ENCODE results near the gene S1PR2.

S1PR2 gene

GRCh38 chr19:10266706-10267105, 35.6 kb upstream of the S1PR2 start:
- DNase-seq = no peak
- H2AK5ac ChIP-seq (ENCODE audit: low read length) = no peak overlapping the region
- H3K56ac ChIP-seq (ENCODE audit: low read length) = no peak overlapping the region
- H3K4me2 ChIP-seq (ENCODE audit: low read length) = no peak overlapping the region
- no peak overlapping the region for H3K23ac ChIP-seq (ENCODE audit: low read length)
- no peaks in the 10 kb centered on the region for H3K4me1 ChIP-seq (ENCODE audit: control insufficient read depth, low read depth, low read length)
- no peak overlapping the region for H2BK5ac ChIP-seq (ENCODE audit: low read length)
- H3K79me1 ChIP-seq (ENCODE audit: low read length) = no peaks in the 10 kb centered on the region
- H2BK15ac ChIP-seq (replicated peaks; ENCODE audit: low read depth) = no peak overlapping the region
- H3K4ac ChIP-seq (ENCODE audit: low read depth, low read length) = no peak overlapping the region
- no peak overlapping the region for H2BK120ac ChIP-seq (ENCODE audit: low read depth, low read length)
- no peaks in the 10 kb centered on the region for H3K36me3 ChIP-seq (ENCODE audit: control insufficient read depth, insufficient read depth, low read length)
- H3K9ac ChIP-seq (ENCODE audit: low read length) = no peak overlapping the region
- no peak overlapping the region for H3K27ac ChIP-seq (ENCODE audit: low read depth, low read length)
- no peak overlapping the region for H3K4me3 ChIP-seq (ENCODE audit: low read length)
- no CpG with 5 or more reads among the region's 7 CpGs for WGBS (ENCODE audit: extremely low coverage, insufficient coverage, low lambda C conversion rate)
- H4K8ac ChIP-seq (ENCODE audit: low read depth, low read length) = no peak overlapping the region
- no peaks in the 10 kb centered on the region for H3K79me2 ChIP-seq (ENCODE audit: control insufficient read depth, insufficient read depth, low read length)
- H4K5ac ChIP-seq (ENCODE audit: low read length) = no peak overlapping the region
- H3K18ac ChIP-seq (ENCODE audit: low read length) = no peak overlapping the region
- H3K27me3 ChIP-seq (ENCODE audit: insufficient read depth, low read length, poor library complexity) = peaks cover 5% of the 10 kb centered on the region

- Histone ChIP-seq H3K27ac (ENCODE audit: low read depth, low read length) (no peak overlapping the region), H4K5ac (ENCODE audit: low read length) (no peak overlapping the region), H3K23ac (ENCODE audit: low read length) (no peak overlapping the region), H2BK120ac (ENCODE audit: low read depth, low read length) (no peak overlapping the region), H2BK5ac (ENCODE audit: low read length) (no peak overlapping the region), H3K79me2 (ENCODE audit: control insufficient read depth, insufficient read depth, low read length) (no peaks in the 10 kb centered on the region), H4K8ac (ENCODE audit: low read depth, low read length) (no peak overlapping the region), H3K27me3 (ENCODE audit: insufficient read depth, low read length, poor library complexity) (no peaks in the 10 kb centered on the region), H2BK15ac (replicated peaks; ENCODE audit: low read depth) (no peak overlapping the region), H2AK5ac (ENCODE audit: low read length) (no peak overlapping the region), H3K4me1 (ENCODE audit: control insufficient read depth, low read depth, low read length) (no peaks in the 10 kb centered on the region), H3K18ac (ENCODE audit: low read length) (no peak overlapping the region), H3K4me3 (ENCODE audit: low read length) (no peak overlapping the region), H3K79me1 (ENCODE audit: low read length) (no peaks in the 10 kb centered on the region), H3K4me2 (ENCODE audit: low read length) (no peak overlapping the region), H3K4ac (ENCODE audit: low read depth, low read length) (no peak overlapping the region), H3K9ac (ENCODE audit: low read length) (no peak overlapping the region), H3K56ac (ENCODE audit: low read length) (no peak overlapping the region), H3K36me3 (ENCODE audit: control insufficient read depth, insufficient read depth, low read length) (no peaks in the 10 kb centered on the region)
- 100% methylated on average over 1 of the region's 7 CpGs for whole genome bisulfite sequencing (ENCODE audit: extremely low coverage, insufficient coverage, low lambda C conversion rate)
- no peak for DNase-seq
Observed at GRCh38 chr19:10262771-10263170, 31.6 kb upstream of the S1PR2 start.

DNA sequence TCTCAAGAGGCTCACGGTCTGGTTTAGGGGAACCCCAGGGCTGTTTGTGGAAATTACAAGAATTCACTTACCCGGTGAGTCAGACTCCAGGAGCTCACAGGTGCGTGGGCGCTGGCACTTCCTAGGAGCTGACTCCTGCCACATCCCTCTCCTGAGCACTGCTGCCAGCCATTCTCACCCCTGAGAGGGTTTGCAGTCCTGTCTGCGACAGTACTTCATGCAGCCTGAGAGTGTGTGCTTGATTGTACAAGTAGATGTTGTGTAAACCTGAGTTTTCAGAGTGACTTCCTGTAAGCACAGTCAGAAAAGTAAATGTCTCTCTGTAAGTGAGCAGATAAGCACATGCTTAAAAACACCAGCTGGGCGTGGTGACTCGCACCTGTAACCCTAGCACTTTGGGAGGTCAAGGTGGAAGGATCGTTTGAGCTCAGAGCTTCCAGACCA, 29.0 kb upstream of the S1PR2 start:
- Histone ChIP-seq H3K4me3 (ENCODE audit: low read length) (no peak overlapping the region), H3K4ac (ENCODE audit: low read depth, low read length) (no peak overlapping the region), H3K18ac (ENCODE audit: low read length) (no peak overlapping the region), H4K8ac (ENCODE audit: low read depth, low read length) (no peak overlapping the region), H3K36me3 (ENCODE audit: control insufficient read depth, insufficient read depth, low read length) (peaks cover 5% of the 10 kb centered on the region), H2BK120ac (ENCODE audit: low read depth, low read length) (no peak overlapping the region), H3K79me2 (ENCODE audit: control insufficient read depth, insufficient read depth, low read length) (no peaks in the 10 kb centered on the region), H3K27me3 (ENCODE audit: insufficient read depth, low read length, poor library complexity) (no peaks in the 10 kb centered on the region), H3K4me1 (ENCODE audit: control insufficient read depth, low read depth, low read length) (no peaks in the 10 kb centered on the region), H3K56ac (ENCODE audit: low read length) (no peak overlapping the region), H3K27ac (ENCODE audit: low read depth, low read length) (no peak overlapping the region), H3K9ac (ENCODE audit: low read length) (no peak overlapping the region), H2BK5ac (ENCODE audit: low read length) (no peak overlapping the region), H4K5ac (ENCODE audit: low read length) (no peak overlapping the region), H3K79me1 (ENCODE audit: low read length) (no peaks in the 10 kb centered on the region), H3K4me2 (ENCODE audit: low read length) (no peak overlapping the region), H2BK15ac (replicated peaks; ENCODE audit: low read depth) (no peak overlapping the region), H3K23ac (ENCODE audit: low read length) (no peak overlapping the region), H2AK5ac (ENCODE audit: low read length) (no peak overlapping the region)
- no CpG with 5 or more reads among the region's 8 CpGs for WGBS (ENCODE audit: extremely low coverage, insufficient coverage, low lambda C conversion rate)
- no peak for DNase-seq

DNA sequence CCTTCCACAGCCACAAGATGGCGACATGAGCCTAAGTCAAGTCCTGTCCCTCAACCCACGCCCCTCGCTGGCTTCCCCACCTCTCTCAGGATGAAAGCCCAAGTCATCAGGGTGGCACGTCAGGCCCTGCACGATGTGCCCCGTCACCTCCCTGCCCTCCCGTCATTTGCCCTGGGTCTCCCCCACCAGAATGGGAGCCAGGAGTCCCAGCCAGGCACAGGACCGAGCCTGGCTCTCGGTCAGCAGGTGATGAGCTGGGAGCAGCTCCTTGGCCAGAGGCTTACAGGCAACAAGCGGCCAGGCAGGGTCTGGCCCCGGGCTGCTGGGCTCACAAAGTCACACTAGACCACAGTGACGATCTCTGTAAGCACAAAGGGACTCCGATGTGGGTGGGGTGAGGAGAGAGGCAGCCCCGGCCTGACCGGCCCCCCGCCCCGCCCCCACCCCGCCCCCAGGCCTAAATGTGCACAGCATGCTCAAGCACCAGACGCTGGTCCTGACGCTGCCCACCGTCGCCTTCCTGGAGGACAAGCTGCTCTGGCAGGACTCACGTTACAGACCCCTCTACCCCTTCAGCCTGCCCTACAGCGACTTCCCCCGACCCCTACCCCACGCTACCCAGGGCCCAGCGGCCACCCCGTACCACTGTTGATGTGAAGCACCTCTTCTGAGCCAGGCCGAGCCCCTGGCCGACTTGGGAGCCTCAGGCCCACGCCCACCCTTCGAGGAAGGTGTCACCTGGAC, 28.2 kb upstream of the S1PR2 start:
- Histone ChIP-seq H2BK5ac (ENCODE audit: low read length) (no peak overlapping the region), H2AK5ac (ENCODE audit: low read length) (no peak overlapping the region), H2BK15ac (replicated peaks; ENCODE audit: low read depth) (no peak overlapping the region), H3K27ac (ENCODE audit: low read depth, low read length) (no peak overlapping the region), H3K18ac (ENCODE audit: low read length) (no peak overlapping the region), H3K79me2 (ENCODE audit: control insufficient read depth, insufficient read depth, low read length) (no peaks in the 10 kb centered on the region), H3K4ac (ENCODE audit: low read depth, low read length) (no peak overlapping the region), H2BK120ac (ENCODE audit: low read depth, low read length) (no peak overlapping the region), H3K56ac (ENCODE audit: low read length) (no peak overlapping the region), H3K4me3 (ENCODE audit: low read length) (no peak overlapping the region), H3K79me1 (ENCODE audit: low read length) (no peaks in the 10 kb centered on the region), H4K5ac (ENCODE audit: low read length) (no peak overlapping the region), H3K9ac (ENCODE audit: low read length) (no peak overlapping the region), H3K27me3 (ENCODE audit: insufficient read depth, low read length, poor library complexity) (no peaks in the 10 kb centered on the region), H3K23ac (ENCODE audit: low read length) (no peak overlapping the region), H4K8ac (ENCODE audit: low read depth, low read length) (no peak overlapping the region), H3K4me2 (ENCODE audit: low read length) (no peak overlapping the region), H3K4me1 (ENCODE audit: control insufficient read depth, low read depth, low read length) (no peaks in the 10 kb centered on the region), H3K36me3 (ENCODE audit: control insufficient read depth, insufficient read depth, low read length) (peaks cover 5% of the 10 kb centered on the region)
- peak; percentile 95 for DNase-seq
- WGBS (ENCODE audit: extremely low coverage, insufficient coverage, low lambda C conversion rate) = no CpG with 5 or more reads among the region's 32 CpGs

GRCh38 chr19:10258080-10258710, 27.1 kb upstream of the S1PR2 start:
- Histone ChIP-seq H3K79me1 (ENCODE audit: low read length) (no peaks in the 10 kb centered on the region), H3K18ac (ENCODE audit: low read length) (no peak overlapping the region), H2AK5ac (ENCODE audit: low read length) (no peak overlapping the region), H3K23ac (ENCODE audit: low read length) (no peak overlapping the region), H3K4me3 (ENCODE audit: low read length) (no peak overlapping the region), H3K4me2 (ENCODE audit: low read length) (no peak overlapping the region), H2BK15ac (replicated peaks; ENCODE audit: low read depth) (no peak overlapping the region), H4K8ac (ENCODE audit: low read depth, low read length) (no peak overlapping the region), H3K4me1 (ENCODE audit: control insufficient read depth, low read depth, low read length) (no peaks in the 10 kb centered on the region), H3K27ac (ENCODE audit: low read depth, low read length) (no peak overlapping the region), H3K4ac (ENCODE audit: low read depth, low read length) (no peak overlapping the region), H3K27me3 (ENCODE audit: insufficient read depth, low read length, poor library complexity) (no peaks in the 10 kb centered on the region), H2BK120ac (ENCODE audit: low read depth, low read length) (no peak overlapping the region), H3K79me2 (ENCODE audit: control insufficient read depth, insufficient read depth, low read length) (no peaks in the 10 kb centered on the region), H3K36me3 (ENCODE audit: control insufficient read depth, insufficient read depth, low read length) (peaks cover 5% of the 10 kb centered on the region), H4K5ac (ENCODE audit: low read length) (no peak overlapping the region), H3K9ac (ENCODE audit: low read length) (no peak overlapping the region), H2BK5ac (ENCODE audit: low read length) (no peak overlapping the region), H3K56ac (ENCODE audit: low read length) (no peak overlapping the region)
- DNase-seq = no peak
- no CpG with 5 or more reads among the region's 18 CpGs for WGBS (ENCODE audit: extremely low coverage, insufficient coverage, low lambda C conversion rate)
